Subcutaneous adipose tissue (tissue), 4 donors: ENCODE data around the gene REPS1. TPM values are rescaled to one million over a fixed set of nuclear protein-coding genes. Genes with fewer than 3 reads are reported as not detected.

ENCODE experiments used
- total RNA-seq, 4 donors: library from RNA; depleted of rRNA; stranded (reverse); fragments of >200 nt; gene quantifications; one replicate each; pipeline ENCODE4 v1.1.0, GENCODE V29; 2016
- TF ChIP-seq, protein P1 (sequence below): fragments of 450-650 bp; IDR thresholded peaks from one replicate; pipeline ENCODE4 v1.5.1; 2016; ENCODE audit warnings: low read depth, mild to moderate bottlenecking, control low read depth, antibody characterized with exemption, moderate library complexity

The REPS1 gene
- total RNA-seq, 4 donors from 2014 or later = 27.1 to 47.3 (median 33.1) TPM

- TF ChIP-seq, protein P1, sequence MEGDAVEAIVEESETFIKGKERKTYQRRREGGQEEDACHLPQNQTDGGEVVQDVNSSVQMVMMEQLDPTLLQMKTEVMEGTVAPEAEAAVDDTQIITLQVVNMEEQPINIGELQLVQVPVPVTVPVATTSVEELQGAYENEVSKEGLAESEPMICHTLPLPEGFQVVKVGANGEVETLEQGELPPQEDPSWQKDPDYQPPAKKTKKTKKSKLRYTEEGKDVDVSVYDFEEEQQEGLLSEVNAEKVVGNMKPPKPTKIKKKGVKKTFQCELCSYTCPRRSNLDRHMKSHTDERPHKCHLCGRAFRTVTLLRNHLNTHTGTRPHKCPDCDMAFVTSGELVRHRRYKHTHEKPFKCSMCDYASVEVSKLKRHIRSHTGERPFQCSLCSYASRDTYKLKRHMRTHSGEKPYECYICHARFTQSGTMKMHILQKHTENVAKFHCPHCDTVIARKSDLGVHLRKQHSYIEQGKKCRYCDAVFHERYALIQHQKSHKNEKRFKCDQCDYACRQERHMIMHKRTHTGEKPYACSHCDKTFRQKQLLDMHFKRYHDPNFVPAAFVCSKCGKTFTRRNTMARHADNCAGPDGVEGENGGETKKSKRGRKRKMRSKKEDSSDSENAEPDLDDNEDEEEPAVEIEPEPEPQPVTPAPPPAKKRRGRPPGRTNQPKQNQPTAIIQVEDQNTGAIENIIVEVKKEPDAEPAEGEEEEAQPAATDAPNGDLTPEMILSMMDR = no peak
Observed at GRCh38 chr6:138914701-138915100, 73.4 kb downstream of the REPS1 start.

DNA sequence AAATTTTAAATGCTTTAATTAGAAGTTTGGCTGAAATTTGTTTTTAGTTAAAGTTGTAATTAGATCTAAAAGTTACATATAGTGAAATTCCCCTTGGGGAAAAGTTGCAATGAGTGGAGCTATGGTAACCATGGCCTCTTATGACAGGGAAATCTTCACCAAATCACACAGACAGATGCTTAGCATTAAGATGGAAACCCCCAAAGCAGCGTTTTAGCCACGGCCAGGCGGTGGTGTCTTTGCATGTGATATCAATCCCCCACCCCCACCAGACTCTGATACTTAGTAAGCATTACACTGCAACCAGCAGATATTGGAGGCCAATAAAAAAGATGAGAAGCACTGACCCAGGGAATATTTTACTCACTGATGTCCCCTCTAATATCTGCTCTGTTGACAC is 75.7 kb downstream of the REPS1 start:
- TF ChIP-seq, protein P1 = no peak

DNA sequence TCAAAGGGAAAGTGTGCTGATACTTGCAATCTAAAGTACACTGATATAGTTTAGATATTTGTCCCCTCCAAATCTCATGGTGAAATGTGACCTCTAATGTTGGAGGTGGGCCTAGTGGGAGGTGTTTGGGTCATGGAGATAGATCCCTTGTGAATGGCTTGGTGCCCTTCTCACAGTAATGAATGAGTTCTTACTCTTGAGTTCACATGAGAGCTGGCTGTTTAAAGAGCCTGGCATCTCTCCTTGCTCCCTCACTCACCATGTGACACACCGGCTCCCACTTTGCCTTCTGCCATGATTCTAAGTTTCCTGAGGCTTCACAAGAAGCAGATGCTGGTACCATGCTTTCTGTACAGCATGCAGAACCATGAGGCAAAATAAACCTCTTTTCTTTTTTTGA is 78.1 kb downstream of the REPS1 start:
- TF ChIP-seq, protein P1 = no peak

DNA sequence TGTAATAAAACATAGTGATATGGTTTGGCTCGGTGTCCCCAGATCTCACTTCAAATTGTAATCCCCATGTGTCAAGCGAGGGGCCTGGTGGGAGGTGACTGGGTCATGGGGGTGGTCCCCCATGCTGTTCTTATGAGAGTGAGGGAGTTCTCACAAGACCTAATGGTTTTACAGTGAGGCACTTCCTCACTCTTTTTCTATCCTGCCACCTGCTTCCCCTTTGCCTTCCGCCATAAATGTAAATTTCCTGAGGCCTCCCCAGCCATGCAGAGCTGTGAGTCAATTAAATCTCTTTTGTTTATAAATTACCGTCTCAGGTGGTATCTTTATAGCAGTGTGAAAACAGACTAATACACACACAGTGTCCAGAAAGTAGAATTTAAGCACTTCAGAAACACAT is 78.5 kb downstream of the REPS1 start:
- TF ChIP-seq, protein P1 = no peak

GRCh38 chr6:138907167-138907566 is 80.9 kb downstream of the REPS1 start:
- TF ChIP-seq, protein P1 = no peak

DNA sequence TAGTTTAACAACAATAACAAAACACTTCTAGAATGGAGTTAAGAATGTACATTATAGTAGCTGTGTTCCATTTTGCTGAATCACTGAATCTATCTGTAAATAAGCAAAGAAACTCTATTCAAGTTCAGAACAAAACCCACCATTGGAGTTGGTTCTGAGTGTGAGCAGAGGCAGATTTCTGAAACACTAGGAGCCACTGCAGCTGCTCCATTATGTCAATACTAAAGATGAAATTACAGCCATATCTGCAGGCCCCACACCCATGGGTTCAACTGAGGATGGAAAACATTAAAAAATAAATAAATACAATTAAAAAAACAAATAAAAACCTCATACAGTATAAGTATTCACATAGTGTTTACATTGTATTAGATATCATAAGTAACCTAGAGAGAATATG is 91.0 kb downstream of the REPS1 start:
- TF ChIP-seq, protein P1 = no peak

- TF ChIP-seq, protein P1 = no peak
Observed at GRCh38 chr6:138896104-138896756, 91.8 kb downstream of the REPS1 start.
